Subcutaneous abdominal adipose tissue (tissue), 5 donors: Measurements from ENCODE around the gene MAML3.

Source experiments
- H3K27ac ChIP-seq: one replicate; pipeline ENCODE4 v1.7.0; 2013; ENCODE audit warnings: low read depth, mild to moderate bottlenecking, inconsistent platforms, low read length, moderate library complexity
- H3K27me3 ChIP-seq, 5 donors: one replicate each; pipeline ENCODE4 v1.7.0; 2013; ENCODE audit warnings: low read length in 5 of 5, inconsistent platforms in 1 of 5; ENCODE audit not compliant: control insufficient read depth in 5 of 5, insufficient read depth in 4 of 5
- H3K36me3 ChIP-seq, 5 donors: one replicate each; pipeline ENCODE4 v1.7.0; 2013; ENCODE audit warnings: low read length in 5 of 5; ENCODE audit not compliant: control insufficient read depth in 5 of 5, insufficient read depth in 5 of 5
- H3K4me1 ChIP-seq, 5 donors: one replicate each; pipeline ENCODE4 v1.7.0; 2013; ENCODE audit warnings: low read length in 5 of 5, mild to moderate bottlenecking in 3 of 5, moderate library complexity in 1 of 5; ENCODE audit not compliant: control insufficient read depth in 5 of 5, insufficient read depth in 5 of 5
- H3K4me3 ChIP-seq, 5 donors: one replicate each; pipeline ENCODE4 v1.7.0; 2013; ENCODE audit warnings: low read length in 5 of 5, low read depth in 1 of 5
- H3K9ac ChIP-seq, 5 donors: one replicate each; pipeline ENCODE4 v1.7.0; 2013; ENCODE audit warnings: low read length in 5 of 5, mild to moderate bottlenecking in 4 of 5, moderate library complexity in 3 of 5
- H3K9me3 ChIP-seq, 5 donors: one replicate each; pipeline ENCODE4 v1.7.0; 2013; ENCODE audit warnings: low read length in 5 of 5; ENCODE audit not compliant: control insufficient read depth in 5 of 5
- donor health status: healthy.
- donor health status: healthy.
- donor health status: healthy.
- donor health status: healthy.
- donor health status: healthy.

MAML3 gene

GRCh38 chr4:139800082-139800481, 353.9 kb downstream of the MAML3 start:
- peaks cover 0 to 14% (median 11%) of the 10 kb centered on the region in 5 donors for H3K4me1 ChIP-seq
- H3K9ac ChIP-seq = no peak overlapping the region
- H3K27ac ChIP-seq = no peak overlapping the region
- no peaks in the 10 kb centered on the region for H3K36me3 ChIP-seq
- H3K27me3 ChIP-seq = no peaks in the 10 kb centered on the region
- no peaks in the 10 kb centered on the region for H3K9me3 ChIP-seq
- H3K4me3 ChIP-seq = no peak overlapping the region

GRCh38 chr4:139799615-139800014, 354.4 kb downstream of the MAML3 start:
- no peak overlapping the region for H3K9ac ChIP-seq
- no peaks in the 10 kb centered on the region for H3K27me3 ChIP-seq
- H3K27ac ChIP-seq = no peak overlapping the region
- no peaks in the 10 kb centered on the region for H3K36me3 ChIP-seq
- H3K4me3 ChIP-seq = no peak overlapping the region
- no peaks in the 10 kb centered on the region for H3K9me3 ChIP-seq
- H3K4me1 ChIP-seq = peaks cover 0 to 19% (median 14%) of the 10 kb centered on the region in 5 donors

- H3K36me3 ChIP-seq = no peaks in the 10 kb centered on the region
- H3K4me3 ChIP-seq = no peak overlapping the region
- H3K9me3 ChIP-seq = no peaks in the 10 kb centered on the region
- H3K27me3 ChIP-seq = no peaks in the 10 kb centered on the region
- no peak overlapping the region for H3K27ac ChIP-seq
- H3K9ac ChIP-seq = no peak overlapping the region
- H3K4me1 ChIP-seq = peaks cover 0 to 27% (median 22%) of the 10 kb centered on the region in 5 donors
Observed at GRCh38 chr4:139798456-139798855, 355.5 kb downstream of the MAML3 start.

GRCh38 chr4:139797287-139797686, 356.7 kb downstream of the MAML3 start:
- Histone ChIP-seq H3K27ac (no peak overlapping the region), H3K36me3 (no peaks in the 10 kb centered on the region), H3K4me1 (peaks cover 0 to 33% (median 28%) of the 10 kb centered on the region in 5 donors), H3K9me3 (no peaks in the 10 kb centered on the region), H3K27me3 (no peaks in the 10 kb centered on the region), H3K9ac (no peak overlapping the region), H3K4me3 (no peak overlapping the region)

GRCh38 chr4:139795527-139796314, 358.3 kb downstream of the MAML3 start:
- H3K36me3 ChIP-seq = no peaks in the 10 kb centered on the region
- H3K27ac ChIP-seq = peak overlapping the region; percentile 69
- no peaks in the 10 kb centered on the region for H3K27me3 ChIP-seq
- no peaks in the 10 kb centered on the region for H3K9me3 ChIP-seq
- peak overlapping the region in 1 of 5 donors; percentile 22 for H3K9ac ChIP-seq
- H3K4me1 ChIP-seq = peaks cover 0 to 33% (median 28%) of the 10 kb centered on the region in 5 donors
- no peak overlapping the region for H3K4me3 ChIP-seq

GRCh38 chr4:139794158-139794954, 359.6 kb downstream of the MAML3 start:
- H3K4me1 ChIP-seq = peaks cover 0 to 33% (median 28%) of the 10 kb centered on the region in 5 donors
- peak overlapping the region; percentile 69 for H3K27ac ChIP-seq
- no peak overlapping the region for H3K9ac ChIP-seq
- no peak overlapping the region for H3K4me3 ChIP-seq
- H3K36me3 ChIP-seq = no peaks in the 10 kb centered on the region
- H3K9me3 ChIP-seq = no peaks in the 10 kb centered on the region
- H3K27me3 ChIP-seq = no peaks in the 10 kb centered on the region

- Histone ChIP-seq H3K27ac (no peak overlapping the region), H3K9ac (no peak overlapping the region), H3K27me3 (no peaks in the 10 kb centered on the region)
Observed at GRCh38 chr4:139791681-139792080, 362.3 kb downstream of the MAML3 start.

GRCh38 chr4:139790291-139790690, 363.7 kb downstream of the MAML3 start:
- no peaks in the 10 kb centered on the region for H3K27me3 ChIP-seq
- peaks cover 0 to 25% (median 17%) of the 10 kb centered on the region in 5 donors for H3K4me1 ChIP-seq
- H3K9ac ChIP-seq = no peak overlapping the region
- no peak overlapping the region for H3K27ac ChIP-seq
- no peaks in the 10 kb centered on the region for H3K36me3 ChIP-seq
- H3K9me3 ChIP-seq = no peaks in the 10 kb centered on the region
- H3K4me3 ChIP-seq = no peak overlapping the region

More at GRCh38 chr4:139791681-139792080, 362.3 kb downstream of the MAML3 start:
- Histone ChIP-seq H3K4me1 (peaks cover 0 to 37% (median 28%) of the 10 kb centered on the region in 5 donors), H3K9me3 (no peaks in the 10 kb centered on the region), H3K4me3 (no peak overlapping the region), H3K36me3 (no peaks in the 10 kb centered on the region)

GRCh38 chr4:139789096-139789654, 364.8 kb downstream of the MAML3 start:
- H3K27me3 ChIP-seq = no peaks in the 10 kb centered on the region
- H3K4me3 ChIP-seq = no peak overlapping the region
- H3K9me3 ChIP-seq = no peaks in the 10 kb centered on the region

More at GRCh38 chr4:139789096-139789654, 364.8 kb downstream of the MAML3 start:
- peaks cover 0 to 14% (median 10%) of the 10 kb centered on the region in 5 donors for H3K4me1 ChIP-seq
- no peak overlapping the region for H3K27ac ChIP-seq
- no peak overlapping the region for H3K9ac ChIP-seq
- H3K36me3 ChIP-seq = no peaks in the 10 kb centered on the region
